Activated CD4-positive, alpha-beta T cell treated with anti-CD3 and anti-CD28 coated beads, Interleukin-2, amount 50 U/mL, for 4 hours (primary cell): ENCODE data around the gene C19orf53.
A peak's percentile ranks its signal among the peaks of the same experiment; 100 is the strongest.
"Not testable (repeated sequence)": the region's sequence is repeated elsewhere in the genome, so short reads cannot be mapped to it uniquely, and the experiment has no call there.

Experiments used
- DNase-seq, 2 experiments: peaks; one replicate each; pipeline ENCODE4 v3.0.0-alpha.2; 2020

The C19orf53 gene

DNA sequence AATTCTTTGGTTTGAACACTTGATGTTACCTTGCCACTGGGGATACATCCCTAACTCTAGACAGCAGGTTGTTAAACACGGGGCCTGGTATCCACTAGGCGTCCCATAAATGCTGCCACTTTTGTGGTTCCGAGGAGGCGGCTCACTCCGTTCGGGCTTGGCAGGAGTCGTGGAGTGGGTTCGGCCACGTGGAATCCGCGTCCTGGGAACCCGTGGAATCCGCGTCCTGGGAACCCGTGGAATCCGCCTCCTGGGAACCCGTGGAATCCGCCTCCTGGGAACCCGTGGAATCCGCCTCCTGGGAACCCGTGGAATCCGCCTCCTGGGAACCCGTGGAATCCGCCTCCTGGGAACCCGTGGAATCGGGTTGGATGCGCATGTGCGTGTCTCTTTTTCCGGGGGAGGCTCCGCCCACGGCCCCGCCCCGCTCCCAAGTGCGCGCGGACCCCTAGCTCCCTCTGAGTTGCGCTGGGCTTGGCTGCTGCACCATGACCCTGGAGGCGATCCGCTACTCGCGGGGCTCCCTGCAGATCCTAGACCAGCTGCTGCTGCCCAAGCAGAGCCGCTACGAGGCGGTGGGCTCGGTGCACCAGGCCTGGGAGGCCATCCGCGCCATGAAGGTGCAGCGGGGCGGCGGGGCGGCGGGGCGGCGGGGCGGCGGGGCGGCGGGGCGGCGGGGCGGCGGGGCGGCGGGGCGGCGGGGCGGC lies 10.0 kb upstream of the C19orf53 start, which contains the start of gene MRI1:
MRI1 (plus strand) TSS at position 422 of the 707 bp plus-strand sequence; CDS start at position 489, 67 bp downstream.
- DNase-seq = peak; percentile 46 to 50

- peak in 1 of 2 experiments; percentile 28 for DNase-seq
These were observed 9.3 kb upstream of the C19orf53 start for GRCh38 chr19:13764821-13765394.

GRCh38 chr19:13765395-13766094 lies 8.7 kb upstream of the C19orf53 start:
- DNase-seq = no peak

DNA sequence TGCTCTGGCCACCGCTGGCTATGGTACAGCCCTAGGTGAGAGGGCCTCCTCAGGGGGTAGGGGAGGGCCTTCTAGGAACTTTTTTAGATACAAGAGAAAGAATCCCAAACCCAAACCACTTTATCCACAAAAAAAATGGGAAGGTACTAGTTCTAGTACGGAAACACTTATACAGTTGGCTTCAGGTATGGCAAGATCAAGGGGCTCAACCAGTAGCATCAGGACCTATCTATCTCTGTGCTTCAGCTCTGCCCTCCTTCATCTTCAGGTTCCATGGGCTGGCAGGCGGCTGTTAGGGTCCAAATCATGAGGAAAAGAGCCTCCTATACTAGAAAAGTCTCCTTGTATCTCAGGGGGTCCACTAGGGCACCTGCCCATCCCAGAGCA lies 8.2 kb upstream of the C19orf53 start:
- DNase-seq = no peak

GRCh38 chr19:13768510-13768909 lies 5.7 kb upstream of the C19orf53 start:
- no peak for DNase-seq

- no peak for DNase-seq
These were observed 4.1 kb upstream of the C19orf53 start for GRCh38 chr19:13770013-13770635.

- DNase-seq = no peak
These were observed 4.1 kb downstream of the C19orf53 start for GRCh38 chr19:13778398-13778797.

- no peak for DNase-seq
These were observed 4.6 kb downstream of the C19orf53 start for GRCh38 chr19:13778847-13779246.

GRCh38 chr19:13779794-13780193 lies 5.5 kb downstream of the C19orf53 start:
- DNase-seq = not testable (repeated sequence)

DNA sequence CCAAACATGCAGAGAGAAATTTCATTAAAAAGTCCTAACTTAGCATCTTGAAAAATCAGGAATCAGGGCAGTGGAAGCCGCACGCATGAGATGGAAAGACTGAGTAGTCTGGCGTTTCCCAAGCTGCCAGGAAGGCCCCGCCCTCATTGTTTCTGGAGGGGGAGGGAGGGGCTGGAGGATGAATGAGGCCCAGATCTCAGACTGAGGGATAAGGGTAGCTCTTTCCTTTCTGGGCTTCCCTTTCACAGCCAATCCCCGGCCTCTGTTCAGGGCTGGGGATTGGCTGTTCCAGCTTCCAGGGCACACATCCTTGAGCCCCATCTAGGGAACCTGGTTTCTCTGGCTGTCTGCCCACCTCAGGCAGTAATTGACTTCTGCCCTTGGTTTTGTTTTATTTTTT lies 7.3 kb downstream of the C19orf53 start:
- DNase-seq = no peak

- DNase-seq = no peak
These were observed 8.3 kb downstream of the C19orf53 start for GRCh38 chr19:13782537-13782936.

DNA sequence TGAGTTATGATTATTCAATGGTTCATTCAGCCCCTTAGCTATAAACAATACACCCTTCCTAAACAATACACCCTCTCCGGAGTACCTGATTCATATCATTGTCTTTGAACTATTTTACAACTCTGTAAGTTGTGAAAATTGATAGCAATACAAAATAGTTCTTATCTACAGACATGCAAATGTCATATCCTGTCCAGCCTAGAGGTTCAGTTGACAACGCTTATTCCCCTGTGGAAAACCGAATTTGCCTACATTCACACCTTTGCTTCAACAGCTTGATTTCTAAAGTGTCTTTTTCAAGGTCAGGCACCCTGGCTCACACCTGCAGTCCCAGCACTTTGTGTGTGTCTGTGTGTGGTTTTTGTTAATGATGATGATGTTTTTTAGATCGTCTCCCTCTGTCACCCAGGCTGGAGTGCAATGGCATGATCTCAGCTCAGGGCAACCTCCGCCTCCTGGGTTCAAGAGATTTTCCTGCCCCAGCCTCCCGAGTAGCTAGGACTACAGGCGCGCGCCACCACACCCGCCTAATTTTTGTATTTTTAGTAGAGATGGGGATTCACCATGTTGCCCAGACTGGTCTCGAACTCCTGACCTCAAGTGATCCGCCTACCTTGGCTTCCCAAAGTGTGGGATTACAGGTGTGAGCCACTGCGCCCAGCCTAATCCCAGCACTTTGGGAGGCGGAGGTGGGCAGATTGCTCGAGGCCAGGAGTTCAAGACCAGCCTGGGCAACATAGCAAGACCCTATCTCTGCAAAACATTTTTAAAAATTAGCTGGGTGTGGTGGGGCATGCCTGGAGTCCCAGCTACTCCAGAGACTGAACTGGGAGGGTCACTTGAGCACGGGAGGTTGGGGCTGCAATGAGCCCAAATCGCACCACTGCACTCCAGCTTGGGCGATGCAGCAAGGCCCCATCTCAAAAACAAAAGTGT lies 9.6 kb downstream of the C19orf53 start:
- no peak for DNase-seq

GRCh38 chr19:13784731-13785452 lies 10.6 kb downstream of the C19orf53 start:
- peak; percentile 68 for DNase-seq

DNA sequence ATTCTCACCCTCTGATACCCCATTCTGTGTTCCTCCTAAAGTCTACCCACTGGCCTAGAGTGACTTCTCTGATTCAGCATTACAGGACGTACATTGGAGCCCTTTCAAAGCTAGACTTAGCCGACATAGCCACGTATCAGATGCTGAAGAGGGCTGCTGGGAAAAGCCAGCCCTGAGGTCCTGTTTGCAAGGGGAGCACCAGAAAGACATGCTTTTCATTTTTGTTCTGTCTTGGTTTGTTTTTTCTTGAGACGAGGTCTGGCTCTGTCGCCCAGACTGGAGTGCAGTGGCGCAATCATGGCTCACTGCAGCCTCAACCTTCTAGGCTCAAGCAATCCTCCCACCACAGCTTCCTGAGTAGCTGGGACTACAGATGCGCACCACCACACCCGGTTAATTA lies 14.7 kb downstream of the C19orf53 start:
- no peak for DNase-seq

DNA sequence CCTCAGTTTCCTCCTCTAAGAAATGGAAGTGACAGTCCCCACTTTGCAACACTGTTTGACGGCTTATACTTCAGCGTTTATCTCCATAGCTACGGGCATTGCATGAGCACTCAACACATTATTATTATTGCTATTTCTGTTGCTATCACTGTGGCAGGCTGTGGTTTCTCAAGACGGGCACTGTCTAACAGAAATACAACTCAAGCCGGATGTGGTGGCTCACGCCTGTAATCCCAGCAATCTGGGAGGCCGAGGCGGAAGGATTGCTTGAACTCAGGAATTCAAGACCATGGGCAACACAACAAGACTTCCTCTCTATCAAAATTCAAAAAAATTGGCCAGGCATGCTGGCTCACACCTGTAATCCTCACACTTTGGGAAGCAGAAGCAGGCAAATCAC lies 16.1 kb downstream of the C19orf53 start:
- DNase-seq = no peak

- DNase-seq = not testable (repeated sequence)
These were observed 19.1 kb downstream of the C19orf53 start for GRCh38 chr19:13793317-13793716.

- no peak for DNase-seq
These were observed 20.1 kb downstream of the C19orf53 start for GRCh38 chr19:13794398-13794756.

DNA sequence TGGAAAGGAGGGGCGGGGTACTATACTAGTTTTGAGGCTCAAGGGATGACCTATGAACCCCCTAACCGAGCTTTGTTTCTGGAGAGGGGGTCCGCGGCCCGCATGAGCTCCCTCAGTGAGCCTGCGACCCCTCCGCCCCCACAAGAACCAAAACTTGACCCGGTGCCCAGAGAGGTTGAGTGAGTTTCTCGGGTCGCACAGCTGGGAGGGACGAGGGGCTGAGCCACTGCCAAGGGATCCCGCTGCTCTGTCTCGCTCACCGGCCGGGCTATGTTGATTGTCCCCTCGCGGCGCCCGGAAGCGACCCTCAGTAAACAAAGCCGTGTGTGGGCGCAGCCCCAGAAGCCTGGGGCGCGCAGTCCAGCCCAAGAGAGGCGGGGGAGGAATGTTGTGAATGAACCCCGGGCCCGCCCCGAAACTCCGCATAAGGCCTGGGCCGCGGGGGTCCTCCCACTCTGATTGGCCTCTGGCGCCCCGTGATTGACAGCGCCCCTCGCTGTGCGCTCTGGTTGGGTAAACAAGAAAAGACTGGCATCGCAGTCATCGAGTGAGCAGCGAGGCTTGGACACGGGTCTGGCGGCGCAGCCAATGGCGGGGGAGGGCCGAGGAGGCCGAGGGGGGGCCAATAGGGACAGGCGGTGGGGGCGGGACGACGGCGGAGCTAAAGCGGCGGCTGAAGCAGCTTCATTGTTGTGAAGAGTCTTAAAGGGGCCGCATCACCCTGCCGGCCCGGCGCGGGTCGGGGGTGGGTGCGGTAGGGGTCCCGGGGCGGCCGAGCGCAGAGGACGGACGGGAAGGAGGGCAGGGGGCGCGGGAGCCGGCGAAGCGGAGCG lies 20.7 kb downstream of the C19orf53 start, which contains the start of gene ZSWIM4:
ZSWIM4 (plus strand) TSS at position 687 of the 833 bp plus-strand sequence. CDS start 206 bp downstream, outside the sequence.
- DNase-seq = peak; percentile 84 to 87

- no peak for DNase-seq
These were observed 21.5 kb downstream of the C19orf53 start for GRCh38 chr19:13795595-13796300.
